A673 (cell line): ENCODE measurements around the gene ANO4. TPM values are rescaled to one million over a fixed set of nuclear protein-coding genes. Genes with fewer than 3 reads are reported as not detected.

Source experiments
- BruUV-seq: library from RNA; stranded (reverse); fragments of 400-500 nt; replicated peaks from 2 replicates; lab custom pipeline; 2021; lab: Mats Ljungman, UMichigan
- CTCF ChIA-PET: fragments of 300-600 bp; sonication (Branson Sonifier 250); formaldehyde crosslinking; loops from one replicate; lab custom pipeline; 2022; ENCODE audit warnings: antibody characterized with exemption; lab: Charles Lee
- POLR2A ChIA-PET: fragments of 300-600 bp; sonication (Branson Sonifier 250); formaldehyde crosslinking; loops from one replicate; lab custom pipeline; 2022; ENCODE audit warnings: antibody characterized with exemption; ENCODE audit not compliant: low non-redundant PET; lab: Charles Lee
- DNase-seq: peaks from one replicate; pipeline ENCODE4 v3.0.0-alpha.2; 2015; ENCODE audit warnings: low spot score
- H3K27ac ChIP-seq: fragments of 200-600 bp; sonication (generic); 2 replicates; pipeline ENCODE4 v1.5.1; 2016; ENCODE audit warnings: mixed run types, low read depth, mild to moderate bottlenecking, mixed read lengths, antibody characterized with exemption, low read length; ENCODE audit not compliant: poor library complexity, severe bottlenecking
- H3K27me3 ChIP-seq: fragments of 200-600 bp; sonication (generic); replicated peaks from 2 replicates; pipeline ENCODE4 v1.6.1; 2017; ENCODE audit warnings: mixed run types, low read depth, mild to moderate bottlenecking, mixed read lengths, antibody characterized with exemption, low read length; ENCODE audit not compliant: insufficient read depth, poor library complexity
- H3K36me3 ChIP-seq: fragments of 200-600 bp; sonication (generic); 2 replicates; pipeline ENCODE4 v1.6.1; 2016; ENCODE audit warnings: mixed run types, mild to moderate bottlenecking, mixed read lengths, antibody characterized with exemption, low read length; ENCODE audit not compliant: insufficient read depth, poor library complexity, severe bottlenecking
- H3K4me1 ChIP-seq: fragments of 200-600 bp; sonication (generic); 2 replicates; pipeline ENCODE4 v1.6.1; 2017; ENCODE audit warnings: mixed run types, mild to moderate bottlenecking, mixed read lengths, antibody characterized with exemption, low read length; ENCODE audit not compliant: insufficient read depth, poor library complexity, severe bottlenecking
- H3K4me3 ChIP-seq: fragments of 200-600 bp; sonication (generic); 2 replicates; pipeline ENCODE4 v1.5.1; 2016; ENCODE audit warnings: low read depth, mixed run types, mild to moderate bottlenecking, mixed read lengths, low read length; ENCODE audit not compliant: poor library complexity, severe bottlenecking
- H3K9me3 ChIP-seq: fragments of 200-600 bp; sonication (generic); 2 replicates; pipeline ENCODE4 v1.6.1; 2016; ENCODE audit warnings: mixed run types, low read depth, mild to moderate bottlenecking, mixed read lengths, antibody characterized with exemption, low read length; ENCODE audit not compliant: poor library complexity, severe bottlenecking
- CTCF ChIP-seq: fragments of 300-800, 200-600 bp; sonication (generic); conservative IDR thresholded peaks from 2 replicates; pipeline ENCODE4 v1.5.1; 2017; ENCODE audit warnings: low read depth, mild to moderate bottlenecking, antibody characterized with exemption, low read length, moderate library complexity, mixed read lengths
- EZH2 ChIP-seq: fragments of 200-600 bp; sonication (generic); IDR thresholded peaks from 2 replicates; pipeline ENCODE4 v1.6.1; 2017; ENCODE audit warnings: borderline replicate concordance, low read depth, mild to moderate bottlenecking, mixed read lengths, antibody characterized with exemption, low read length; ENCODE audit not compliant: poor library complexity, severe bottlenecking
- intact Hi-C: fragments of 100-400 bp; cut with micrococcal nuclease; formaldehyde crosslinking; loops from one replicate; pipeline ENCODE4 v1.10.0; 2022; ENCODE audit not compliant: unreplicated experiment
- total RNA-seq: library from RNA; stranded (reverse); gene quantifications from 2 replicates; pipeline ENCODE4 v1.2.3, GENCODE V29; 2021

Gene ANO4
- total RNA-seq, 1 experiment from 2014 or later: 9.3 TPM

GRCh38 chr12:100936661-100937060 is 142.1 kb downstream of the ANO4 start:
- intact Hi-C loops: no loop called here
- ChIA-PET CTCF (no interaction called here), POLR2A (no interaction called here)
- Histone ChIP-seq H3K9me3 (no peaks in the 10 kb centered on the region), H3K4me3 (no peak overlapping the region), H3K27me3 (no peaks in the 10 kb centered on the region), H3K27ac (no peak overlapping the region), H3K36me3 (no peaks in the 10 kb centered on the region), H3K4me1 (no peaks in the 10 kb centered on the region)
- no peak for DNase-seq
- TF ChIP-seq CTCF (no peak), EZH2 (no peak)
- BruUV-seq: no TSS peak

GRCh38 chr12:100940503-100940902 is 145.9 kb downstream of the ANO4 start:
- no peak overlapping the region for H3K27ac ChIP-seq
- intact Hi-C loops: no loop called here
- no peaks in the 10 kb centered on the region for H3K27me3 ChIP-seq
- TF ChIP-seq EZH2 (no peak), CTCF (no peak)
- ChIA-PET CTCF (no interaction called here), POLR2A (no interaction called here)
- DNase-seq: no peak
- H3K4me3 ChIP-seq: no peak overlapping the region
- no peaks in the 10 kb centered on the region for H3K9me3 ChIP-seq
- no TSS peak for BruUV-seq
- no peaks in the 10 kb centered on the region for H3K4me1 ChIP-seq
- H3K36me3 ChIP-seq: no peaks in the 10 kb centered on the region

- Histone ChIP-seq H3K4me3 (no peak overlapping the region), H3K27me3 (no peaks in the 10 kb centered on the region), H3K27ac (no peak overlapping the region), H3K36me3 (no peaks in the 10 kb centered on the region), H3K9me3 (no peaks in the 10 kb centered on the region), H3K4me1 (no peaks in the 10 kb centered on the region)
- ChIA-PET CTCF (no interaction called here), POLR2A (no interaction called here)
- no TSS peak for BruUV-seq
- no peak for DNase-seq
- TF ChIP-seq CTCF: no peak
- TF ChIP-seq EZH2: no peak
- intact Hi-C loops: no loop called here
Measured at GRCh38 chr12:100942984-100943749, 148.6 kb downstream of the ANO4 start.
